CD4-positive, alpha-beta T cell (primary cell): Measurements from ENCODE around the gene HDLBP. TPM values are rescaled to one million over a fixed set of nuclear protein-coding genes. Genes with fewer than 3 reads are reported as not detected.

Experiments
- ATAC-seq: fragments of 200-7000 bp; cut with Tn5 transposase; one replicate; pipeline ENCODE4 v1.10.0; 2022; ENCODE audit warnings: mild to moderate bottlenecking; ENCODE audit not compliant: poor library complexity
- CTCF ChIA-PET: fragments of 350-600 bp; sonication (Branson Sonifier 250); formaldehyde crosslinking; loops from one replicate; lab custom pipeline; 2021; ENCODE audit warnings: antibody characterized with exemption, inconsistent platforms; lab: Charles Lee
- POLR2A ChIA-PET: fragments of 350-600 bp; sonication (Branson Sonifier 250); formaldehyde crosslinking; loops from one replicate; lab custom pipeline; 2021; ENCODE audit warnings: antibody characterized with exemption, inconsistent platforms; lab: Charles Lee
- DNase-seq, 14 experiments: peaks; one replicate each; pipeline ENCODE4 v3.0.0-alpha.2; 2013 to 2020; ENCODE audit warnings: mixed read lengths in 2 of 14
- H3K27ac ChIP-seq, 2 donors: one replicate each; pipeline versions ENCODE4 v1.5.1 to v1.7.0; 2013; ENCODE audit warnings: low read length in 2 of 2, low read depth in 1 of 2, mild to moderate bottlenecking in 1 of 2
- H3K27me3 ChIP-seq, 2 experiments: 1 replicate in 1 of 2; 2 replicates in 1 of 2; pipeline versions ENCODE4 v1.6.1 to v1.7.0; 2013; ENCODE audit warnings: low read length in 2 of 2, control low read depth in 1 of 2, mild to moderate bottlenecking in 1 of 2, moderate library complexity in 1 of 2; ENCODE audit not compliant: insufficient read depth in 2 of 2, control insufficient read depth in 1 of 2
- H3K36me3 ChIP-seq: one replicate; pipeline ENCODE4 v1.6.1; 2013; ENCODE audit warnings: low read length, control low read depth; ENCODE audit not compliant: insufficient read depth
- H3K4me1 ChIP-seq: one replicate; pipeline ENCODE4 v1.6.1; 2013; ENCODE audit warnings: low read length, control low read depth; ENCODE audit not compliant: insufficient read depth
- H3K4me3 ChIP-seq: one replicate; pipeline ENCODE4 v1.5.1; 2013; ENCODE audit warnings: mild to moderate bottlenecking, low read length, moderate library complexity
- H3K9me3 ChIP-seq, 2 experiments: 1 replicate in 1 of 2; 2 replicates in 1 of 2; pipeline versions ENCODE4 v1.6.1 to v1.7.0; 2013; ENCODE audit warnings: low read length in 2 of 2, mild to moderate bottlenecking in 2 of 2, control low read depth in 1 of 2, moderate library complexity in 1 of 2; ENCODE audit not compliant: control insufficient read depth in 1 of 2, insufficient read depth in 1 of 2
- H3K27ac Mint-ChIP-seq: one replicate; pipeline ENCODE4 v1.8.0; 2020; ENCODE audit warnings: mixed read lengths
- H3K27me3 Mint-ChIP-seq: one replicate; pipeline ENCODE4 v1.8.0; 2021; ENCODE audit warnings: mixed read lengths
- H3K36me3 Mint-ChIP-seq: one replicate; pipeline ENCODE4 v1.8.0; 2021; ENCODE audit warnings: low read depth, mixed read lengths
- H3K4me1 Mint-ChIP-seq: one replicate; pipeline ENCODE4 v1.8.0; 2021; ENCODE audit warnings: low read depth, mixed read lengths
- H3K4me3 Mint-ChIP-seq: one replicate; pipeline ENCODE4 v1.8.0; 2020; ENCODE audit warnings: mild to moderate bottlenecking, mixed read lengths
- H3K9me3 Mint-ChIP-seq: one replicate; pipeline ENCODE4 v1.8.0; 2020; ENCODE audit warnings: mixed read lengths
- intact Hi-C, 2 experiments: fragments of 100-400 bp; cut with DNase I in 1 of 2; cut with micrococcal nuclease in 1 of 2; formaldehyde crosslinking; loops; one replicate each; pipeline versions ENCODE4 v1.15.1 to v1.9.0; 2023 to 2025; cut with DNase I, micrococcal nuclease
- total RNA-seq, 174 experiments: library from RNA in 2 of 174; stranded (reverse) in 2 of 174; gene quantifications; one replicate each; pipeline ENCODE4 v1.2.3 and lab custom pipeline; 2021 to 2026
- TF ChIP-seq, protein P1 (sequence below): fragments of 200-600 bp; IDR thresholded peaks from one replicate; pipeline ENCODE4 v1.8.0; 2022; ENCODE audit warnings: antibody characterized with exemption, mild to moderate bottlenecking

The HDLBP gene
- total RNA-seq, 2 experiments from 2014 or later: 82.0 to 97.9 TPM

DNA sequence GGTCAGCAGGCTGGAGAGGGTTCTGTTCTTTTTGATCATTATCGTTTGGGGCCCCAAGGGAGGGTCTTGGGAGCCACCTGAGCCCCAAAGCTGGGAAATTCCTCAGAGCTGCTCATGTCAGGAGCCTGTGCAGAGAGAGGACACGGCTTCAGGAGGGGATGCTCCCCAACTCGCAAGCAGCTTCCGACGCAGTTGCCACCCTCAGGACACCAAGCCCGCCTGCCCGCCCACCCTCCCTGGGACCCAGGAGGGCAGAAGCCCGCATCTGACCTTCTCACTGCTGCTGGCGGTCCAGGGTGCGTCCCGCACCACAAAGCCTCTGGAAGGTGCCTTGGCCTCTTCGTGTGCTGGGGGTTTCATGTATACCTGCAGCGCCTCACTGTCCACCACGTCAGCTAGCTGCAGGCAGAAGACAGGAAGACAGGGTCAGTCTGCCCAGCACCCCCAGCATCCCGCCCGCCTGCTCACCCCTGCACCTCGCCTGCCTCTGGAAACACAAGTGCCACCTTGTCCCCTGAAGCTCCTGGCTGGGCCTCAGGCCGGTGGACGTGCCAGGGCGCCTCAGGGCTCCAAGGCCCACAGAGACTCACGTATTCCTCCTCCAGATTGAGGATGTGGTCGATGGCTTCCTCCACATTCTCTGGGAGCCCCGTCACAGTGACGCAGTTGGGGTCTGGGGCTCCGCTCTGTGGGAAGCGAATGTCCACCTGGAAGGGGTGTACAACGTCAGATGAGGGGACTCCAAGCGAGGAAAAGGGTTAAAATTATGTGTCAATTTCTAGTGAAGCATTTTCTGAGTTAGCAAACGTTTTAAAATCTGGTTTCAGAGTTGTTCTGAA is 85.7 kb downstream of the HDLBP start:
- intact Hi-C loops: no loop called here
- ChIA-PET POLR2A (interaction anchor here (0.7 kb wide), 1 partner anchor 22 kb away, joined by 3 read pairs; no protein-coding TSS in a partner anchor), CTCF (no interaction called here)
- TF ChIP-seq, protein P1, sequence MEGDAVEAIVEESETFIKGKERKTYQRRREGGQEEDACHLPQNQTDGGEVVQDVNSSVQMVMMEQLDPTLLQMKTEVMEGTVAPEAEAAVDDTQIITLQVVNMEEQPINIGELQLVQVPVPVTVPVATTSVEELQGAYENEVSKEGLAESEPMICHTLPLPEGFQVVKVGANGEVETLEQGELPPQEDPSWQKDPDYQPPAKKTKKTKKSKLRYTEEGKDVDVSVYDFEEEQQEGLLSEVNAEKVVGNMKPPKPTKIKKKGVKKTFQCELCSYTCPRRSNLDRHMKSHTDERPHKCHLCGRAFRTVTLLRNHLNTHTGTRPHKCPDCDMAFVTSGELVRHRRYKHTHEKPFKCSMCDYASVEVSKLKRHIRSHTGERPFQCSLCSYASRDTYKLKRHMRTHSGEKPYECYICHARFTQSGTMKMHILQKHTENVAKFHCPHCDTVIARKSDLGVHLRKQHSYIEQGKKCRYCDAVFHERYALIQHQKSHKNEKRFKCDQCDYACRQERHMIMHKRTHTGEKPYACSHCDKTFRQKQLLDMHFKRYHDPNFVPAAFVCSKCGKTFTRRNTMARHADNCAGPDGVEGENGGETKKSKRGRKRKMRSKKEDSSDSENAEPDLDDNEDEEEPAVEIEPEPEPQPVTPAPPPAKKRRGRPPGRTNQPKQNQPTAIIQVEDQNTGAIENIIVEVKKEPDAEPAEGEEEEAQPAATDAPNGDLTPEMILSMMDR: no peak
- Histone ChIP-seq H3K4me1 (no peaks in the 10 kb centered on the region), H3K27ac (no peak overlapping the region), H3K4me3 (no peak overlapping the region), H3K36me3 (peaks cover 69% of the 10 kb centered on the region), H3K27me3 (no peaks in the 10 kb centered on the region), H3K9me3 (peaks cover 0 to 4% of the 10 kb centered on the region in 2 experiments)
- H3K36me3 Mint-ChIP-seq: peaks cover 69% of the 10 kb centered on the region
- ATAC-seq (no peak), DNase-seq (no peak)
- H3K4me3 Mint-ChIP-seq: no peak overlapping the region
- H3K9me3 Mint-ChIP-seq: no peaks in the 10 kb centered on the region
- H3K4me1 Mint-ChIP-seq: no peaks in the 10 kb centered on the region
- no peaks in the 10 kb centered on the region for H3K27me3 Mint-ChIP-seq
- H3K27ac Mint-ChIP-seq: no peak overlapping the region

DNA sequence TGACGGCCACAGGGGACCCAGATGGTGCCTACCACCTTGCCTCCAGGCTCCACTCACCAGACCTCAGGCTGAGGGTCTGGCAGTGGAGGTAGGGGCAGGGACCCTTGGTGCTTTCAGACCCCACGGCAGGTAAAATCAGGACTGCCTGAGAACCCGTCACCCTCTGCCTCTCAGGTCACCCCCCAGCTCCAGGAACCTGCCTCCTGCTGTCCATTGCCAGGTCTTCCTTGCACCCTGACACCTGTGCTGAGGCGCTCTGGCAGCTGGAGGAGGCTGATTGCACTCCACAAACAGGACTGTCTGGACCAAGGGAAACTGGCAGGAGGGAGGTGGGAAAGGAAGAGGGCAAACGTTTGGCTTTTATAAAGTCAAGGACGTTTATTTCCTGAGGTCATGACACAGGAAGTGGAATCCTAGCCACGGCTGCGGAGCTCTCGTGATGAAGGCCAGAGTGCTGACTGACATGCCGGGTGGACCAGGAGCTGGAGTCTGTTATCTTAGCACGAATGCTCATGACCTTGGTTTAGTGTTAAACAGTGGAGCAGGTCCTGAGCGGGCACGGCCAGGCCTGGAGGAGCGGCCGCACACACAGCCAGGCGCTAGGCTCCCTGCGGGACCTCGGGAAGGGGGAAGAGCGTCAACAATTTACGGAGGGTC is 86.5 kb downstream of the HDLBP start:
- TF ChIP-seq, protein P1: no peak
- intact Hi-C loops: no loop called here
- Mint-ChIP-seq H3K9me3 (no peaks in the 10 kb centered on the region), H3K4me3 (no peak overlapping the region), H3K4me1 (no peaks in the 10 kb centered on the region), H3K27me3 (no peaks in the 10 kb centered on the region), H3K27ac (no peak overlapping the region), H3K36me3 (peaks cover 61% of the 10 kb centered on the region)
- Histone ChIP-seq H3K9me3 (peaks cover 0 to 4% of the 10 kb centered on the region in 2 experiments), H3K4me3 (no peak overlapping the region), H3K27ac (no peak overlapping the region), H3K36me3 (peaks cover 61% of the 10 kb centered on the region), H3K4me1 (no peaks in the 10 kb centered on the region), H3K27me3 (no peaks in the 10 kb centered on the region)
- ChIA-PET POLR2A (interaction anchor here (0.7 kb wide), 1 partner anchor 22 kb away, joined by 3 read pairs; no protein-coding TSS in a partner anchor), CTCF (no interaction called here)
- DNase-seq: no peak
- no peak for ATAC-seq

DNA sequence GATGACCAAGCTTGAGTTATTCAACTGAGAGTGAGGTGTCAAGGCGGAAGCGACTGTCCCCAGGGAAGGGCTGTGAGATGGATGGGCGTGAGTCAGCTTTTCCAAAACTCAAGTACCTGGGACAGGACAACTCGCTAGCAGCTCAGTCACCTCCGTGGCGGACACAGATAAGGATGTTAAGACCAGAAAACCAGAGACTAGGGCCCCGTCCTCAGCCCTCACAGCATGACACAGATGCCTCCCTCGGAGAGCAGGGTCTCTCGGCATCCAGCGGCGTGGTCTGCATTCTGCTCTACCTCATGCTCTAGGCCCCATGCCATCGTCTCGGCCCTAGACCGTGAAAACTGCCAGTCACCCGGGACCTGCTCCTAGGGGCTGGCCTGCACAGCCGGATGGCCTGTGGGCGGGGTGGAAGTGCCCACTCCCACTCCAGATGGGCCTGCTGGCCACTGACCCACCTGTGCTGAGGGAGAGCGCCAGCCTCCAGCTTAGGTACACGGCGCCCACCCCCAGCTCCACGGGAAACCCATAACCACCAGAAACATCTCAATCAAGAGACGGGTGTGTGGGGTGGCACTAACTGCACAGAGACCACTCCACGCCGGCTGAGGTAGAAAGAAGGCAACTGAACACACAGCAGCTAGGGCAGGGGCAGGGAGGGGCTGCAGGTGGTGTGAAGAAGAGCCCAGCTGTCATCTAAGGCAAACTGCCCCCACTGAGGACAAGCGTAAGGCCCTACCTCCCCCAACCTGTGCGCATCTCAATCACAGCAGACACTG is 87.2 kb downstream of the HDLBP start:
- Histone ChIP-seq H3K36me3 (peaks cover 53% of the 10 kb centered on the region), H3K9me3 (peaks cover 0 to 7% of the 10 kb centered on the region in 2 experiments), H3K4me3 (no peak overlapping the region), H3K27ac (no peak overlapping the region), H3K27me3 (no peaks in the 10 kb centered on the region), H3K4me1 (peaks cover 3% of the 10 kb centered on the region)
- intact Hi-C loops: no loop called here
- ATAC-seq (no peak), DNase-seq (no peak)
- H3K36me3 Mint-ChIP-seq: peaks cover 54% of the 10 kb centered on the region
- ChIA-PET POLR2A (no interaction called here), CTCF (no interaction called here)
- H3K4me3 Mint-ChIP-seq: no peak overlapping the region
- H3K4me1 Mint-ChIP-seq: no peaks in the 10 kb centered on the region
- TF ChIP-seq, protein P1: no peak
- no peaks in the 10 kb centered on the region for H3K27me3 Mint-ChIP-seq
- H3K27ac Mint-ChIP-seq: no peak overlapping the region
- no peaks in the 10 kb centered on the region for H3K9me3 Mint-ChIP-seq
